ENCODE results near the gene TPP1. TPM values are rescaled to one million over a fixed set of nuclear protein-coding genes. Genes with fewer than 3 reads are reported as not detected.

TPP1 gene
- total and polyA plus RNA-seq, 9 of the 15 experiments (the other 6 are each of a cell fraction or from before 2014, with no cell fraction given): 7.5 to 75.8 (median 15.7) TPM

GRCh38 chr11:6650980-6651379 is 31.8 kb upstream of the TPP1 start (continued):
- TF ChIP-seq, protein P1, sequence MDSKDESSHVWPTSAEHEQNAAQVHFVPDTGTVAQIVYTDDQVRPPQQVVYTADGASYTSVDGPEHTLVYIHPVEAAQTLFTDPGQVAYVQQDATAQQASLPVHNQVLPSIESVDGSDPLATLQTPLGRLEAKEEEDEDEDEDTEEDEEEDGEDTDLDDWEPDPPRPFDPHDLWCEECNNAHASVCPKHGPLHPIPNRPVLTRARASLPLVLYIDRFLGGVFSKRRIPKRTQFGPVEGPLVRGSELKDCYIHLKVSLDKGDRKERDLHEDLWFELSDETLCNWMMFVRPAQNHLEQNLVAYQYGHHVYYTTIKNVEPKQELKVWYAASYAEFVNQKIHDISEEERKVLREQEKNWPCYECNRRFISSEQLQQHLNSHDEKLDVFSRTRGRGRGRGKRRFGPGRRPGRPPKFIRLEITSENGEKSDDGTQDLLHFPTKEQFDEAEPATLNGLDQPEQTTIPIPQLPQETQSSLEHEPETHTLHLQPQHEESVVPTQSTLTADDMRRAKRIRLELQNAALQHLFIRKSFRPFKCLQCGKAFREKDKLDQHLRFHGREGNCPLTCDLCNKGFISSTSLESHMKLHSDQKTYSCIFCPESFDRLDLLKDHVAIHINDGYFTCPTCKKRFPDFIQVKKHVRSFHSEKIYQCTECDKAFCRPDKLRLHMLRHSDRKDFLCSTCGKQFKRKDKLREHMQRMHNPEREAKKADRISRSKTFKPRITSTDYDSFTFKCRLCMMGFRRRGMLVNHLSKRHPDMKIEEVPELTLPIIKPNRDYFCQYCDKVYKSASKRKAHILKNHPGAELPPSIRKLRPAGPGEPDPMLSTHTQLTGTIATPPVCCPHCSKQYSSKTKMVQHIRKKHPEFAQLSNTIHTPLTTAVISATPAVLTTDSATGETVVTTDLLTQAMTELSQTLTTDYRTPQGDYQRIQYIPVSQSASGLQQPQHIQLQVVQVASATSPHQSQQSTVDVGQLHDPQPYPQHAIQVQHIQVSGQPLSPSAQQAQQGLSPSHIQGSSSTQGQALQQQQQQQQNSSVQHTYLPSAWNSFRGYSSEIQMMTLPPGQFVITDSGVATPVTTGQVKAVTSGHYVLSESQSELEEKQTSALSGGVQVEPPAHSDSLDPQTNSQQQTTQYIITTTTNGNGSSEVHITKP (IDR thresholded peaks at IDR 0.05; ENCODE audit: partially characterized antibody): no peak
- TF ChIP-seq SMAD4 (CRISPR knock-in tag; conservative IDR thresholded peaks at IDR 0.05): no peak
- TF ChIP-seq ZNF407 (IDR thresholded peaks at IDR 0.05; ENCODE audit: low read depth): no peak
- TF ChIP-seq BMI1 (IDR thresholded peaks at IDR 0.05; ENCODE audit: low read length): no peak
- TF ChIP-seq SMARCA4 (IDR thresholded peaks at IDR 0.05): peak; percentile 93
- TF ChIP-seq ZNF253 (CRISPR knock-in tag; conservative IDR thresholded peaks at IDR 0.05): no peak
- no peak for TF ChIP-seq ASH1L (IDR thresholded peaks at IDR 0.05; ENCODE audit: borderline replicate concordance, low read depth, partially characterized antibody)
- TF ChIP-seq CTCF (IDR thresholded peaks at IDR 0.05 in 2 of 3, conservative IDR thresholded peaks at IDR 0.05 in 1 of 3; ENCODE audit: insufficient read depth in 2 of 3, low read depth in 1 of 3, low read length in 3 of 3): no peak
- no peak for TF ChIP-seq MCM2 (IDR thresholded peaks at IDR 0.05; ENCODE audit: low read depth)
- TF ChIP-seq E2F1 (CRISPR knock-in tag; IDR thresholded peaks at IDR 0.05): no peak
- TF ChIP-seq MYC (IDR thresholded peaks at IDR 0.05; ENCODE audit: low read depth, low read length): no peak
- TF ChIP-seq MYC (CRISPR knock-in tag; IDR thresholded peaks at IDR 0.05; ENCODE audit: borderline replicate concordance, low read depth): no peak
- TF ChIP-seq SOX6 (IDR thresholded peaks at IDR 0.05): peak; percentile 76

All from K562 (cell line).